GM12872 (cell line): ENCODE data around the gene RASSF1.

ENCODE experiments used
- TF ChIP-seq, protein P1 (sequence below): IDR thresholded peaks from 3 replicates; pipeline ENCODE4 v1.5.1; 2011; ENCODE audit warnings: low read depth, mild to moderate bottlenecking, low read length, moderate library complexity; ENCODE audit not compliant: insufficient read depth

The RASSF1 gene

DNA sequence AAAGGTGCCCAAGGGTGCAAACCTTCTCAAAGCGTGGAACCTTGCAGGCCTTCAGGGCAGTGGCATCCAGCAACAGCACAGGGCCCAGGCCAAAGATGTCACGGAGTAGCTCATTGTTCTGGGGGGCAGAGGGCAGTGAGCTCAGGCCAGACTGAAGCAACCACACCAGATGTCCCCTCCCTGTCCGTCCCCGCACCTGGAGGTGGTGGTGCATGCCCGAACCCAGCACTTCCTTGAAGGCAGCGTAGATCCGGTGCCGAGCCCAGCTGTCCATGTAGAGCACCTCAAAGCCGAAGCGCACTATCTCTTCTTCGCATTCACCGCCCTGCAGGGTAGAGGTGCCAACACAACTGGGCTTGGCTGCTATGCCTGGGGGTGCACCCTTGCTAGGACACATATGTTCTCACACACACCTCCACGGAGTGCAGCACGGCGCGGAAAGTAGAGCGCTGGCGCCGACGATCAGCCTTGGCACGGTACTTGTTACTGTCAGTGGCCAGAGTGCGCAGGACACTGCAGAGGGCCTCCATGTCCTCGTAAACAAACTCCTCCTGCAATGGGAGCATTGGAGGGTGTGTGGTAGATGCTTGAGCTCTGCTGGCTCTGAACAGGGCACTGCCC lies 52.1 kb downstream of the RASSF1 start:
- TF ChIP-seq, protein P1, sequence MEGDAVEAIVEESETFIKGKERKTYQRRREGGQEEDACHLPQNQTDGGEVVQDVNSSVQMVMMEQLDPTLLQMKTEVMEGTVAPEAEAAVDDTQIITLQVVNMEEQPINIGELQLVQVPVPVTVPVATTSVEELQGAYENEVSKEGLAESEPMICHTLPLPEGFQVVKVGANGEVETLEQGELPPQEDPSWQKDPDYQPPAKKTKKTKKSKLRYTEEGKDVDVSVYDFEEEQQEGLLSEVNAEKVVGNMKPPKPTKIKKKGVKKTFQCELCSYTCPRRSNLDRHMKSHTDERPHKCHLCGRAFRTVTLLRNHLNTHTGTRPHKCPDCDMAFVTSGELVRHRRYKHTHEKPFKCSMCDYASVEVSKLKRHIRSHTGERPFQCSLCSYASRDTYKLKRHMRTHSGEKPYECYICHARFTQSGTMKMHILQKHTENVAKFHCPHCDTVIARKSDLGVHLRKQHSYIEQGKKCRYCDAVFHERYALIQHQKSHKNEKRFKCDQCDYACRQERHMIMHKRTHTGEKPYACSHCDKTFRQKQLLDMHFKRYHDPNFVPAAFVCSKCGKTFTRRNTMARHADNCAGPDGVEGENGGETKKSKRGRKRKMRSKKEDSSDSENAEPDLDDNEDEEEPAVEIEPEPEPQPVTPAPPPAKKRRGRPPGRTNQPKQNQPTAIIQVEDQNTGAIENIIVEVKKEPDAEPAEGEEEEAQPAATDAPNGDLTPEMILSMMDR = no peak

DNA sequence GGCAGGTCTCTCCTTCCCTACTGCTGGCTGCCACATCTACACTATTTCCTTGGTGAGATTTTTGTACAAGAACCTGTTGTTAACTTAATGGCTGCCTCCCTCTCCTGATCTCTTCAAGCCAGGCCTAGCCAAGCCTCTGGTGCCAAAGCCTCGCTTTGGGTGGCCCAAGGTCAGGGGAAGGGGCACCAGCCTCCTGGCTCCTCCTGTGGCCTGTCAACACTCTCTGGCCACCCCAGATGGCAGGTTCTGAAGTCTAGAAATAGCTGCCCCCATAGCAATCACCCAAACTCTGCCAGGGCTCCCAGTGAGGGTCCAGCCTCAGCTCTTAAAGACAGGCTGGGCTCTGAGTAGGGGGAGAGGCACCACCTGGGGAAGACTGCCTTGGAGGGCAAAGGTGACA lies 53.4 kb downstream of the RASSF1 start:
- TF ChIP-seq, protein P1 = no peak

DNA sequence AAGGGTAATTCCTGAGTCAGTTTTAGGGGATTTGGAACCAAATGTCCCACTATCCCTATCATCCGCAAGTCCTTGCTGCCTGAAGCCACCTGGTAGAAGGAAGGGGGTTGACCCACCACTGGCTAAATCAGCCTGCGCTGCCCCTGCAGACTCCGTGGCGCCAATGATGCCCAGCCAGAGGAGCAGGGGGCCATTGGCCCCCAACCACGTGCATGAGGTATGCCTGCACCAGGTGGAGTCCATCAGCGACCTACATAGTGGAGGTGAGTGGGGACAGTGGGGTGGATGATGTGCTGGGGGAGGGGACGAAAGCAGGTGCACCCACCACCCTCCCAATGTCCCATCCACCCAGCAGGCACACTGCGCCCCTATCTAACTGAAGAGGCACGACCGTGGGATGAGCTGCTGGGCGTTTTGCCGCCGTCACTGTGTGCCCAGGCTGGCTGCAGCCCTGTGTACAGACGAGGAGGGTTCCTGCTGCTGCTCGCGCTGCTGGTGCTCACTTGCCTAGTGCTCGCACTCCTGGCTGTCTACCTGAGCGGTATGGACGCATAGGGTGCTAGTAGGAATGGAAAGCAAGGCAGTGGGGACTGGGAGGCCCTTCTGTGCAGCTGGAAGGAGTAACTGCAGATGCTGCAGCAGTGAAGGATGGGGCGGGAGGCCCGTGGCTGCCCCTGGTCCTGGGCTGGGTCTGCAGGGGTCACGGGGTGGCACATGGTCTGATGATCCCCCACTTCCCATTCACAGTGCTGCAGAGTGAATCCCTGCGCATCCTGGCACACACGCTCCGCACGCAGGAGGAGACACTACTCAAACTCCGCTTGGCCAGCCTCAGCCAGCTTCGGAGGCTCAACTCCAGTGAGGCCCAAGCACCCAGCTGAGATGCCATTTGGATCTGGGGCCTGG lies 54.1 kb downstream of the RASSF1 start:
- TF ChIP-seq, protein P1 = no peak
